ENCODE measurements around the gene FBXO47. TPM values are rescaled to one million over a fixed set of nuclear protein-coding genes. Genes with fewer than 3 reads are reported as not detected.

FBXO47 gene
- total and polyA plus RNA-seq, 9 of the 15 experiments (the other 6 are each of a cell fraction or from before 2014, with no cell fraction given): not detected

GRCh38 chr17:39014795-39015545 lies 47.8 kb upstream of the FBXO47 start (continued):
- TF ChIP-seq PRDM10 (IDR thresholded peaks at IDR 0.05; ENCODE audit: partially characterized antibody) (peak; percentile 27), GATAD2B (IDR thresholded peaks at IDR 0.05; ENCODE audit: borderline replicate concordance) (no peak), SIN3B (IDR thresholded peaks at IDR 0.05; ENCODE audit: low read depth) (no peak), POU5F1 (IDR thresholded peaks at IDR 0.05; ENCODE audit: borderline replicate concordance, low read depth, low read length, partially characterized antibody) (no peak), CREB3 (tag; conservative IDR thresholded peaks at IDR 0.05; ENCODE audit: low read depth) (peak; percentile 27; the same call in 1 of the 2 replicates), CLOCK (CRISPR knock-in tag; IDR thresholded peaks at IDR 0.05; ENCODE audit: borderline replicate concordance) (no peak), NR2C2 (CRISPR knock-in tag; IDR thresholded peaks at IDR 0.05) (no peak), NR2C2 (tag; IDR thresholded peaks at IDR 0.05) (peak; percentile 64; the same call in 1 of the 2 replicates), ZC3H4 (CRISPR knock-in tag; IDR thresholded peaks at IDR 0.05; ENCODE audit: borderline replicate concordance) (no peak), FOXJ2 (tag; IDR thresholded peaks at IDR 0.05) (peak; percentile 53; the same call in 1 of the 2 replicates), ZNF444 (CRISPR knock-in tag; IDR thresholded peaks at IDR 0.05) (no peak), ETV6 (IDR thresholded peaks at IDR 0.05; ENCODE audit: borderline replicate concordance in 1 of 2, low read depth in 2 of 2, low read length in 1 of 2) (no peak), ETV6 (CRISPR knock-in tag; IDR thresholded peaks at IDR 0.05; ENCODE audit: borderline replicate concordance) (no peak), MAFG (tag; conservative IDR thresholded peaks at IDR 0.05) (peak; percentile 10; the same call in 1 of the 2 replicates), ZNF830 (CRISPR knock-in tag; IDR thresholded peaks at IDR 0.05) (no peak), OTX1 (CRISPR knock-in tag; IDR thresholded peaks at IDR 0.05) (no peak), SMARCE1 (IDR thresholded peaks at IDR 0.05) (0 out of 2 replicates have a peak, but pooled peaks have one; percentile 8), CSDE1 (IDR thresholded peaks at IDR 0.05) (no peak), SIRT6 (IDR thresholded peaks at IDR 0.05; ENCODE audit: low read depth, low read length) (no peak)

Data from K562 (cell line).